ENCODE data around the gene PCDH19. TPM values are rescaled to one million over a fixed set of nuclear protein-coding genes. Genes with fewer than 3 reads are reported as not detected.

PCDH19 gene
- polyA plus RNA-seq, 3 donors from 2014 or later, result not detected

GRCh38 chrX:100368167-100368566, 41.9 kb downstream of the PCDH19 start:
- H3K27me3 Mint-ChIP-seq (ENCODE audit: low read depth in 3 of 3), result peaks cover 2 to 10% (median 6%) of the 10 kb centered on the region in 3 donors
- no peak overlapping the region for H3K4me3 Mint-ChIP-seq
- DNase-seq, result no peak
- no peak overlapping the region for H3K27ac Mint-ChIP-seq
- H3K4me1 Mint-ChIP-seq, result no peaks in the 10 kb centered on the region
- no peaks in the 10 kb centered on the region for H3K36me3 Mint-ChIP-seq
- no peaks in the 10 kb centered on the region for H3K9me3 Mint-ChIP-seq

DNA sequence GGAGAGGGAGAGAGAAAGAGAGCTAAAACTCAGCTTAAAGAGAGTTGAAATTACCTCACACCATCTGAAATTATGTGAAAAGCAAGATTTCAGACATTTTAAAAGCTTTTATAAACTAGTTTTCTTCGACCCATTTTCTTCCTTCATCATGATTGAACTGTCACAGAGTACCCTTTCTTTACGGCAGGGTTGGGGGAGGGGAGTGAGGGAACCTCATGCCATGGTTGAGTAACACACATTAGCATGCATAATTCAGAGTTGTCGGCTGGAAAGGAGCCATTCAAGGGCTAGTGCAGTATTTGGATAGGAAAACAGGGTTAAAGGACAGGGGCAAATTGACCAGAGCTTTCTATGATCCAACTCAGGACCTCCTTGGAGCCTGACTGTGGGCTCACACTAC, 46.2 kb downstream of the PCDH19 start:
- Mint-ChIP-seq H3K4me1 (no peaks in the 10 kb centered on the region), H3K27ac (no peak overlapping the region), H3K9me3 (no peaks in the 10 kb centered on the region), H3K27me3 (ENCODE audit: low read depth in 3 of 3) (peaks cover 0 to 9% (median 2%) of the 10 kb centered on the region in 3 donors), H3K4me3 (no peak overlapping the region), H3K36me3 (no peaks in the 10 kb centered on the region)
- DNase-seq, result no peak

- H3K4me3 Mint-ChIP-seq, result no peak overlapping the region
- no peaks in the 10 kb centered on the region for H3K9me3 Mint-ChIP-seq
- peaks cover 0 to 3% (median 2%) of the 10 kb centered on the region in 3 donors for H3K27me3 Mint-ChIP-seq (ENCODE audit: low read depth in 3 of 3)
- DNase-seq, result no peak
- no peaks in the 10 kb centered on the region for H3K4me1 Mint-ChIP-seq
- no peaks in the 10 kb centered on the region for H3K36me3 Mint-ChIP-seq
- H3K27ac Mint-ChIP-seq, result no peak overlapping the region
These were observed 51.3 kb downstream of the PCDH19 start for GRCh38 chrX:100358766-100359165.

GRCh38 chrX:100356351-100356896, 53.6 kb downstream of the PCDH19 start:
- peaks cover 0 to 2% (median 0%) of the 10 kb centered on the region in 6 donors for H3K9me3 Mint-ChIP-seq
- H3K36me3 Mint-ChIP-seq, result no peaks in the 10 kb centered on the region
- H3K4me1 Mint-ChIP-seq, result no peaks in the 10 kb centered on the region
- H3K4me3 Mint-ChIP-seq, result no peak overlapping the region
- H3K27ac Mint-ChIP-seq, result no peak overlapping the region
- no peak for DNase-seq
- H3K27me3 Mint-ChIP-seq (ENCODE audit: low read depth in 3 of 3), result peaks cover 0 to 3% (median 0%) of the 10 kb centered on the region in 3 donors

DNA sequence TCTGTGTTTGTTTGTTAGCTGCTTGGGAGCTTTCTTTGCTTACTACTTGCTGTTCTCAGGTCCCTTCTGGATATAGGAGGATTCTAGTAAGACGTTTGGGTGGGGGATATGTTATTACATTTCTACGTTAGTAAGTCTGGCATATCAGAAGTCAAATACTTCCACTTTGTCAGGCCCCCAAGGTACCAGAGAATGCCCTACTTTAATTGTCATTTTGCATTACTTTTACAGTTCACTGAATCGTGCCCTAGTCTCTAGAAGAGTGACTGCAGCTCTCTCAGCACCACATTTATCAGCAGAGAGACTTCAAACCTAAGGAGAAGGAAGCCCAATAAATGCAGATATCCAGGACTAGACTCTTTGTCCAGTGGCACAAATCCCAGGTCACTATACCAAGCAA, 54.4 kb downstream of the PCDH19 start:
- DNase-seq, result no peak
- peaks cover 0 to 3% (median 0%) of the 10 kb centered on the region in 3 donors for H3K27me3 Mint-ChIP-seq (ENCODE audit: low read depth in 3 of 3)
- H3K36me3 Mint-ChIP-seq, result no peaks in the 10 kb centered on the region
- H3K4me1 Mint-ChIP-seq, result no peaks in the 10 kb centered on the region
- H3K4me3 Mint-ChIP-seq, result no peak overlapping the region
- peaks cover 0 to 2% (median 0%) of the 10 kb centered on the region in 6 donors for H3K9me3 Mint-ChIP-seq
- H3K27ac Mint-ChIP-seq, result no peak overlapping the region

DNA sequence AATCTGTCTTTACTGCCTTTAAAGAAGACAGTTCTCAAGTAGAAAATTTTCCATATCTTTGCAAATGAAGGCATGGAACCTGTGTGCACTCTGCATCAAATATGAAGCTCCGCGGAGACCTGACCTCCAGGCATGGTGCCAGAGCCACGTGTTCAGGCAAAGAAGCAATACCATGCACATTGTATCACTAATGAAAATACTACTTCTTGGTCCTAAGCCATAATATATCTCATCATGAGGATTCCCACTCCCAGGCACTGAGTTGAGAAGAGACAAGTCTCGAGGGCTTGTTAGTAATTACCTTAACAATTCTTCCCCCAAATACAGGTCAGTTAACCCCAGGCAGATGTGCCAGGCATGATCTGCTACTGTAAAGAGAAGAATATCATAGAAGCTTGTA, 56.7 kb downstream of the PCDH19 start:
- Mint-ChIP-seq H3K9me3 (peaks cover 0 to 2% (median 0%) of the 10 kb centered on the region in 6 donors), H3K27ac (no peak overlapping the region)
- no peak for DNase-seq

GRCh38 chrX:100350704-100351489, 59.2 kb downstream of the PCDH19 start:
- H3K27ac Mint-ChIP-seq, result no peak overlapping the region
- H3K4me3 Mint-ChIP-seq, result no peak overlapping the region
- DNase-seq, result no peak
- no peaks in the 10 kb centered on the region for H3K36me3 Mint-ChIP-seq
- H3K9me3 Mint-ChIP-seq, result peaks cover 0 to 2% (median 0%) of the 10 kb centered on the region in 6 donors
- H3K27me3 Mint-ChIP-seq (ENCODE audit: low read depth in 3 of 3), result peaks cover 0 to 3% (median 2%) of the 10 kb centered on the region in 3 donors
- no peaks in the 10 kb centered on the region for H3K4me1 Mint-ChIP-seq

More for the DNA sequence above, 56.7 kb downstream of the PCDH19 start:
- no peaks in the 10 kb centered on the region for H3K36me3 Mint-ChIP-seq
- peaks cover 0 to 3% (median 0%) of the 10 kb centered on the region in 3 donors for H3K27me3 Mint-ChIP-seq (ENCODE audit: low read depth in 3 of 3)
- H3K4me3 Mint-ChIP-seq, result no peak overlapping the region
- no peaks in the 10 kb centered on the region for H3K4me1 Mint-ChIP-seq

- no peak overlapping the region for H3K4me3 Mint-ChIP-seq
- peaks cover 0 to 2% (median 1%) of the 10 kb centered on the region in 3 donors for H3K27me3 Mint-ChIP-seq (ENCODE audit: low read depth in 3 of 3)
- H3K9me3 Mint-ChIP-seq, result peaks cover 0 to 2% (median 0%) of the 10 kb centered on the region in 6 donors
- no peaks in the 10 kb centered on the region for H3K36me3 Mint-ChIP-seq
- H3K4me1 Mint-ChIP-seq, result no peaks in the 10 kb centered on the region
- DNase-seq, result no peak
- no peak overlapping the region for H3K27ac Mint-ChIP-seq
These were observed 60.7 kb downstream of the PCDH19 start for GRCh38 chrX:100349391-100349790.

DNA sequence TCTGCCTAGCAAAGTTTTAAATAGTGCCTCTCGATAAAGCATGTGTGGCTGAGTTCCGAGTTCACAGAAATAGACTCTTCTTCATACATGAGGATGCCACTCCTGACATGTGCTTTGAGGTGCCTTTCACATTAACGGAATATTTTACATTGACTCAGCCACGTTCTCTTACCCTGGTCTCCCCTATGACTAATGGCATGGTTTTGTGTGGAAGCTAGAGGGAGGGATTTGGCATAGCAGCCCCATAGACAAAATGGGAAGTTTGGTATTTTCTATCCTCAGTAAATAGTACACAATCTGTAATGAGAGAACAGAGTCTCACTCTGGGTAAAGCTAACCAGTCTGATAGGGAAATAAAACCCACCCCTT, 68.9 kb downstream of the PCDH19 start:
- H3K27ac Mint-ChIP-seq, result no peak overlapping the region
- H3K9me3 Mint-ChIP-seq, result peaks cover 0 to 2% (median 0%) of the 10 kb centered on the region in 6 donors
- H3K36me3 Mint-ChIP-seq, result no peaks in the 10 kb centered on the region
- no peak overlapping the region for H3K4me3 Mint-ChIP-seq
- H3K4me1 Mint-ChIP-seq, result no peaks in the 10 kb centered on the region
- peaks cover 0 to 6% (median 2%) of the 10 kb centered on the region in 3 donors for H3K27me3 Mint-ChIP-seq (ENCODE audit: low read depth in 3 of 3)
- DNase-seq, result no peak

DNA sequence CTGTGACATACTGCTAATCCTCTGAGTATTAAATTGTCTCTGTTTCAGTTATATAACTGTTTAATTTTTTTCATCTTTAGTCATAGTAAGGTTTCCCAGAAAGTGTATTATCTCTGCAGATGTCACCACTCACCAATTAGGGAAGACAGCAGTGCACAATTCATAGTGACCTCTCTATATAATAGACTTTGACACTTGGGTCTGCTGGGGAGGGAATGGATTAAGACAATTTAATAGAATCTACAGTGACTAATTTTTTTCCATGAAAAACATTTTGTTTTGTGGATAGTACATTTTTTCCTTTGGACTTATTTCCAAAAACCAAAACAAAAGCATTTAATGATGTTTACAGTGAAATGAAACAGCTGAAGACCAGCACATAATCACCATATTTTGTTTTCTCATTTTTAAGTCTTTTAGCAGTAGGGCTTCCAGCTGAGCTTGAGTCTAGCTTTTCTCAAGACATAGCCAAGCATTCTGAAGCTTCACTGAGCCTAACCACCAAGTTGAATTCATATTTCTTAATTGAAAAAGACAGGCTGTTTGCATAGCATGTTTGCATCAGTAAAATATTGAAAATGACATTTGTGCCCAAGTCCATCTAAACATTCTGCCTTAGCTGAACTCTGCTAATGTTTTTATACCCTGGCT, 69.5 kb downstream of the PCDH19 start:
- Mint-ChIP-seq H3K27ac (no peak overlapping the region), H3K9me3 (peaks cover 0 to 2% (median 0%) of the 10 kb centered on the region in 6 donors), H3K4me3 (no peak overlapping the region), H3K36me3 (no peaks in the 10 kb centered on the region), H3K27me3 (ENCODE audit: low read depth in 3 of 3) (peaks cover 0 to 6% (median 0%) of the 10 kb centered on the region in 3 donors), H3K4me1 (no peaks in the 10 kb centered on the region)
- DNase-seq, result no peak

- no peak overlapping the region for H3K27ac Mint-ChIP-seq
- H3K4me1 Mint-ChIP-seq, result no peaks in the 10 kb centered on the region
- no peak overlapping the region for H3K4me3 Mint-ChIP-seq
- H3K9me3 Mint-ChIP-seq, result no peaks in the 10 kb centered on the region
- DNase-seq, result no peak
- peaks cover 0 to 16% (median 2%) of the 10 kb centered on the region in 3 donors for H3K27me3 Mint-ChIP-seq (ENCODE audit: low read depth in 3 of 3)
- no peaks in the 10 kb centered on the region for H3K36me3 Mint-ChIP-seq
These were observed 81.7 kb downstream of the PCDH19 start for GRCh38 chrX:100328351-100328750.

DNA sequence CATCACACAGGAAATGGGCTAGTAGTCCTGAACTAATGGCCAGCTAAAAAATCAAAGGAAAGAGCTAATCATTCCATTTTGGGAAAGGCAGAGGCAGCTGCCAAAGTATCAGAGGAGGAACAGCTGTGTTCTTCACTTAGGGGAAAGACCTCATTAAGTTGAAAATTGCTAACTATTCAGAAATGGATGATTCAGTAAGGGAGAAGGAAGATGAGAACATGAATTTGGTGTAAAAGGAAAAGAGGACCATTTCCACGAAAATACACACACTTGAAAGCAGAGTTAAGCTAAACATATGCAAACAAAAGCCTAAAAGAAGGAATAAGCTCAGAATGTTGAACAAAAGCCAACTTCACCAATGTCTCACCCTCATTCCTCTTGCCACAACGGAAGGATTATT, 90.4 kb downstream of the PCDH19 start:
- Mint-ChIP-seq H3K9me3 (peaks cover 0 to under 1% (median 0%) of the 10 kb centered on the region in 6 donors), H3K4me1 (no peaks in the 10 kb centered on the region), H3K27ac (no peak overlapping the region), H3K4me3 (no peak overlapping the region), H3K27me3 (ENCODE audit: low read depth in 3 of 3) (peaks cover 0 to 12% (median 6%) of the 10 kb centered on the region in 3 donors), H3K36me3 (no peaks in the 10 kb centered on the region)
- no peak for DNase-seq

DNA sequence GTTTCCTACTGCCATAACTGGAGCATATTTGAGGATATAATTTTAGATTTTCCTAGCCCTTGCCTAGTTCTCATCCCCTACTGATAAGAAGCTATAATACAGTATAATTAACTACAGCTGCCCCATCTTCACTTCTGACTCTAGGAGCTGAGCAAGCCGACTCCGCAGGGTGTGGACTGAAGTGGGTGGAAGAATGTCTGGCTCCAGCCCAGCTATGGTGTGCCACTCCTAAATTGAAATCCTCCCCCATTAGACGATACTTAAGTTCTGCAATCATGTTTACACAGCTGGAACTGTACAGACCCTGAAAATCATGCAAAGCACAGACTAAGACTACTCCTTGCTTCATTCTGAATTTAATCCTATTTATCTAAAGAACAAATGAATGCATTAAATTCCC, 93.1 kb downstream of the PCDH19 start:
- DNase-seq, result no peak
- Mint-ChIP-seq H3K27ac (no peak overlapping the region), H3K36me3 (no peaks in the 10 kb centered on the region), H3K4me3 (no peak overlapping the region), H3K4me1 (no peaks in the 10 kb centered on the region), H3K9me3 (peaks cover 0 to 2% (median 0%) of the 10 kb centered on the region in 6 donors), H3K27me3 (ENCODE audit: low read depth in 3 of 3) (peaks cover 1 to 6% (median 6%) of the 10 kb centered on the region in 3 donors)

DNA sequence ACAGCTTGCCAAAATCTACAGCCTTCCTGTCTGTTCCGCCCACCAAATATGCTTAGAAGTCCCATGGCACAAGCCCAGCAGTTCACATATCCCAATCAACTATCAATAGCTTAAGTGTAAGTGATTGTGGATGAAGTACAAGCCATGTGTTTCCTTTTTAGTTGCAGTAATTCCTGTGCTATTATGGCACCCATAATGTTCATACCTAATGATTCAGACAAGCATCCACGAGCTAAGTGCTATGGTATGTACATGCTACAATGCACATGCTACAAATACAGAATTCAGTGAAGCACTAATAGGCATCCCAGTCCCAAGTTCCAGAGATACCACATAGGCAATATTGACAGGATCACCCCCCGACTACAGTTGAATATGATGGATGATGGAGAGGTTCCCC, 94.5 kb downstream of the PCDH19 start:
- no peak overlapping the region for H3K27ac Mint-ChIP-seq
- H3K36me3 Mint-ChIP-seq, result no peaks in the 10 kb centered on the region

More for the DNA sequence above, 94.5 kb downstream of the PCDH19 start:
- Mint-ChIP-seq H3K9me3 (peaks cover 0 to 2% (median 0%) of the 10 kb centered on the region in 6 donors), H3K4me3 (no peak overlapping the region), H3K27me3 (ENCODE audit: low read depth in 3 of 3) (peaks cover 1 to 6% (median 6%) of the 10 kb centered on the region in 3 donors), H3K4me1 (no peaks in the 10 kb centered on the region)
- no peak for DNase-seq

All from immature natural killer cell (primary cell).